Astrocyte (in vitro differentiated cells and primary cell): Measurements from ENCODE around the gene CLCN6.

ENCODE experiments used
- EZH2 ChIP-seq: IDR thresholded peaks from 2 replicates; pipeline ENCODE4 v1.6.1; 2012; ENCODE audit warnings: mild to moderate bottlenecking, low read length, inconsistent platforms; ENCODE audit not compliant: insufficient read depth
- TF ChIP-seq, protein P1 (sequence below): IDR thresholded peaks from 2 replicates; pipeline ENCODE4 v1.5.1; 2011; ENCODE audit warnings: low read depth, mild to moderate bottlenecking, inconsistent platforms, low read length, moderate library complexity; ENCODE audit not compliant: insufficient read depth

DNA sequence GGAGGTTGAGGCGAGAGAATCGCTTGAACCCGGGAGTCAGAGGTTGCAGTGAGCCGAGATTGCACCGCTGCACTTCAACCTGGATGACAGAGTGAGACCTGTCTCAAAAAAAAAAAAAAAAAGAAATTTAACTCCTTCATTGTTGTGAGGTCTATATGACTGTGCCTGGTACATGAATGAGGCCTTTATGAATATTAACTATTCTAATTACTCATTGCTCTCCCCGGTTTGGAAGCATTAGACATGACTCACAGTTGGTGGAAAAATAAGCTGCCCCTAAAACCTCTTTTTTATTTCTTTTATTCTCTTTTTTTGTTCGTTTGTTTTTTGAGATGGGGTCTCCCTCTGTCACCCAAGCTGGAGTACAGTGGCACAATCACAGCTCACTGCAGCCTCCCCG is 49.4 kb downstream of the CLCN6 start:
- no peak for TF ChIP-seq EZH2
- TF ChIP-seq, protein P1, sequence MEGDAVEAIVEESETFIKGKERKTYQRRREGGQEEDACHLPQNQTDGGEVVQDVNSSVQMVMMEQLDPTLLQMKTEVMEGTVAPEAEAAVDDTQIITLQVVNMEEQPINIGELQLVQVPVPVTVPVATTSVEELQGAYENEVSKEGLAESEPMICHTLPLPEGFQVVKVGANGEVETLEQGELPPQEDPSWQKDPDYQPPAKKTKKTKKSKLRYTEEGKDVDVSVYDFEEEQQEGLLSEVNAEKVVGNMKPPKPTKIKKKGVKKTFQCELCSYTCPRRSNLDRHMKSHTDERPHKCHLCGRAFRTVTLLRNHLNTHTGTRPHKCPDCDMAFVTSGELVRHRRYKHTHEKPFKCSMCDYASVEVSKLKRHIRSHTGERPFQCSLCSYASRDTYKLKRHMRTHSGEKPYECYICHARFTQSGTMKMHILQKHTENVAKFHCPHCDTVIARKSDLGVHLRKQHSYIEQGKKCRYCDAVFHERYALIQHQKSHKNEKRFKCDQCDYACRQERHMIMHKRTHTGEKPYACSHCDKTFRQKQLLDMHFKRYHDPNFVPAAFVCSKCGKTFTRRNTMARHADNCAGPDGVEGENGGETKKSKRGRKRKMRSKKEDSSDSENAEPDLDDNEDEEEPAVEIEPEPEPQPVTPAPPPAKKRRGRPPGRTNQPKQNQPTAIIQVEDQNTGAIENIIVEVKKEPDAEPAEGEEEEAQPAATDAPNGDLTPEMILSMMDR: no peak
